Psoas muscle (tissue), 8 donors: ENCODE data around the gene TMEM106B. TPM values are rescaled to one million over a fixed set of nuclear protein-coding genes. Genes with fewer than 3 reads are reported as not detected.
A peak's percentile ranks its signal among the peaks of the same experiment; 100 is the strongest.

Experiments
- ATAC-seq, 4 donors: fragments of 200-7000 bp; cut with Tn5 transposase; one replicate each; pipeline ENCODE4 v1.9.1; 2020; ENCODE audit warnings: moderate library complexity in 3 of 4, mild to moderate bottlenecking in 2 of 4
- DNase-seq, 2 donors: peaks; one replicate each; pipeline ENCODE4 v3.0.0-alpha.2; 2020
- H3K27ac ChIP-seq: fragments of 200-600 bp; one replicate; pipeline ENCODE4 v1.8.0; 2022
- H3K27me3 ChIP-seq, 3 donors: fragments of 200-600 bp in 1 of 3; one replicate each; pipeline versions ENCODE4 v1.6.1 to v1.8.0; 2013 to 2022; ENCODE audit warnings: low read length in 2 of 3, mild to moderate bottlenecking in 2 of 3, moderate library complexity in 1 of 3; ENCODE audit not compliant: insufficient read depth in 3 of 3
- H3K36me3 ChIP-seq, 2 donors: fragments of 200-600 bp in 1 of 2; one replicate each; pipeline versions ENCODE4 v1.6.1 to v1.8.0; 2013 to 2022; ENCODE audit warnings: low read depth in 1 of 2, mild to moderate bottlenecking in 1 of 2, moderate library complexity in 1 of 2; ENCODE audit not compliant: insufficient read depth in 1 of 2
- H3K4me1 ChIP-seq: fragments of 200-600 bp; one replicate; pipeline ENCODE4 v1.8.0; 2022
- H3K4me3 ChIP-seq: fragments of 200-600 bp; one replicate; pipeline ENCODE4 v1.8.0; 2022; ENCODE audit warnings: mild to moderate bottlenecking
- H3K9me3 ChIP-seq: fragments of 200-600 bp; one replicate; pipeline ENCODE4 v1.8.0; 2022
- WGBS, 3 donors: extraction: QIAGEN DNeasy Blood & Tissue Kit; methylation state at CpG; one replicate each; pipeline versions ENCODE4 v1.1.6 to v1.1.7; 2013; 5-methylcytosine and 5-hydroxymethylcytosine counted together
- intact Hi-C, 2 donors: fragments of 100-400 bp; cut with DNase I; formaldehyde crosslinking; loops; one replicate each; pipeline versions ENCODE4 v1.11.0 to v1.14.2; 2022
- polyA plus RNA-seq, 3 donors: library from polyadenylated mRNA; stranded (reverse); fragments of 200-250 nt; gene quantifications; one replicate each; pipeline ENCODE4 v1.2.3, GENCODE V29; 2013
- total RNA-seq, 4 donors: library from RNA; stranded (reverse); fragmentation: NEBNext Ultra II Directional in 2 of 4; extraction: Animal tissue kit (Norgen Biotek cat#: 25700) in 2 of 4; gene quantifications; one replicate each; pipeline versions ENCODE4 v1.2.1 to v1.2.4, GENCODE V29; 2021 to 2023
- TF ChIP-seq, protein P1 (sequence below): fragments of 200-600 bp; IDR thresholded peaks from one replicate; pipeline ENCODE4 v1.8.0; 2022; ENCODE audit warnings: antibody characterized with exemption
- donor health status: healthy with polysubstance abuse.
- donor health status: DM: no; HTN: no; CAD: no; lungs with moderate emphysema.
- donor health status: Bipolar disorder and iron deficiency.
- donor health status: healthy.
- donor health status: DM: yes; HTN: yes; CAD: no.
- donor health status: DM: no; HTN: no; CAD: no.
- donor health status: DM: no; HTN: no; CAD: no.
- donor health status: DM: yes; HTN: yes; CAD: no.

Gene TMEM106B
- total and polyA plus RNA-seq, 7 donors: 12.5 to 47.1 (median 31.7) TPM

DNA sequence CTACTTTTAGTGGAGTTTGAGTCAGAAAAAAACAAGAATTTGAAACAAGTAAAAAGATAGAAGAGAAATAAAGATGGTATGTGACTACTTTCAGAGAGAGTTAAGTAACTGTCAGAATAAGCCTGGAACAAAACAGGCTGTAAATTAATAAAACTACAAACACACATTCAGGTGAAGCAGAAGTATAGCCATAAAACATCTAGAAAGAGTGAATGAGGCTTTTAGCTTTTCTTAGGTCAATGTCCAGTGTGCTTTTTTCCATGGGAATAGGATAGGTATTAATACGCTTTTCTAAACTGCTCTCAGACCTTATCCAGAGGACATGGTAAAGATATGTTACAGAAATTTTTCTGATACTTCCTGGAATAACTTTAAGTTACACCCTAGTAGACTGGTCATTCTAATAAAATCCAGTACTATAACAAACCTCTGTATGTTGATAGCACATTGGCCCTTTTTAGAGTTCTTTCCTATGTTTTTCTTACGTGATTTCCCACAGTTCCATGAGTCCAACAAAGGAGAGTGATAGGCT is 23.3 kb downstream of the TMEM106B start:
- no peak overlapping the region for H3K4me3 ChIP-seq

DNA sequence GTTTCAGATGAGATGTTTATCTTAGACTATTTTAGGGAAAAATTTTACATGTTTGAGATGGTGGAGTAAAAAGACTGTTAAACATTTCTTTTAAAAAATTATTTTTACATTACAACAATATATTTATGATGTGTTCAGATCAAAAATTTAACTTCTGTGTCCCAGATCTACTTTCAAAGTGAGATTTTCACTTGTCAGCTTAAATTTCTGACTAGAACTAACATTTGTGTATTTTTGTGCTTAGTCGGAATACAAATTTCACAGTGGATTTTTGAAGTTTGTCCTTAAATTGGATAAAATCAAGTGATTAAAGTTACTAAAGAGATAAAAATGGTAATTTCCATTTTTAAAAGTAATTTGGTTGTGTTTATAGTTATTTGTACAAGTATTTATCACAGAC is 24.9 kb downstream of the TMEM106B start:
- Histone ChIP-seq H3K27ac (no peak overlapping the region), H3K36me3 (peaks cover 3 to 68% of the 10 kb centered on the region in 2 donors), H3K4me1 (no peaks in the 10 kb centered on the region), H3K27me3 (no peaks in the 10 kb centered on the region), H3K4me3 (no peak overlapping the region), H3K9me3 (no peaks in the 10 kb centered on the region)
- ATAC-seq (no peak), DNase-seq (no peak)
- intact Hi-C loops: no loop called here
- WGBS, 3 donors: 90 to 97% (median 92%) methylated on average over 1 of the region's 1 CpG
- TF ChIP-seq, protein P1, sequence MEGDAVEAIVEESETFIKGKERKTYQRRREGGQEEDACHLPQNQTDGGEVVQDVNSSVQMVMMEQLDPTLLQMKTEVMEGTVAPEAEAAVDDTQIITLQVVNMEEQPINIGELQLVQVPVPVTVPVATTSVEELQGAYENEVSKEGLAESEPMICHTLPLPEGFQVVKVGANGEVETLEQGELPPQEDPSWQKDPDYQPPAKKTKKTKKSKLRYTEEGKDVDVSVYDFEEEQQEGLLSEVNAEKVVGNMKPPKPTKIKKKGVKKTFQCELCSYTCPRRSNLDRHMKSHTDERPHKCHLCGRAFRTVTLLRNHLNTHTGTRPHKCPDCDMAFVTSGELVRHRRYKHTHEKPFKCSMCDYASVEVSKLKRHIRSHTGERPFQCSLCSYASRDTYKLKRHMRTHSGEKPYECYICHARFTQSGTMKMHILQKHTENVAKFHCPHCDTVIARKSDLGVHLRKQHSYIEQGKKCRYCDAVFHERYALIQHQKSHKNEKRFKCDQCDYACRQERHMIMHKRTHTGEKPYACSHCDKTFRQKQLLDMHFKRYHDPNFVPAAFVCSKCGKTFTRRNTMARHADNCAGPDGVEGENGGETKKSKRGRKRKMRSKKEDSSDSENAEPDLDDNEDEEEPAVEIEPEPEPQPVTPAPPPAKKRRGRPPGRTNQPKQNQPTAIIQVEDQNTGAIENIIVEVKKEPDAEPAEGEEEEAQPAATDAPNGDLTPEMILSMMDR: no peak

More for the DNA sequence above, 23.3 kb downstream of the TMEM106B start:
- Histone ChIP-seq H3K4me1 (no peaks in the 10 kb centered on the region), H3K9me3 (no peaks in the 10 kb centered on the region), H3K27me3 (no peaks in the 10 kb centered on the region), H3K36me3 (peaks cover 3 to 82% of the 10 kb centered on the region in 2 donors), H3K27ac (no peak overlapping the region)
- DNase-seq (no peak), ATAC-seq (no peak)
- intact Hi-C loops: no loop called here
- TF ChIP-seq, protein P1: no peak
- 95 to 100% (median 99%) methylated on average over 2 of the region's 2 CpGs for WGBS, 3 donors

DNA sequence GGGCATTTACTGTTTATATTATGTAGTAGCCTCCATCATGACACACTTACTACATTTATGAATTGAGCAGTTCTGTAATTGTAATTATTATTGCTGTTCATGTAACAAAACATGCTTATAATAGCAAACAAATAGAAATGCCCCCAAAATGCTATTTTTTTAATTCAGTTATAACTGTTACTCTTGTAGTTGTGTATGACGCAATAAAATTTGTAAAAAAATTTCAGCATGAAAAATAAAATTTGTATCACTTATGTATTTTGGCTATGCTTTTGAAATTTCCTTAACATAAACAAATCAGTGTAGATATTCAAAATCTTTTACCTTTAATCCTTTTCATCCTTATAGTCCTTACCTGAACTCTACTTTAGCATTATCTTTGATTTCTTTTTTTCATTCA is 25.9 kb downstream of the TMEM106B start:
- Histone ChIP-seq H3K4me3 (no peak overlapping the region), H3K36me3 (peaks cover 3 to 57% of the 10 kb centered on the region in 2 donors), H3K27me3 (no peaks in the 10 kb centered on the region), H3K27ac (no peak overlapping the region), H3K9me3 (no peaks in the 10 kb centered on the region), H3K4me1 (no peaks in the 10 kb centered on the region)
- 46 to 98% (median 97%) methylated on average over 1 of the region's 1 CpG for WGBS, 3 donors
- no peak for DNase-seq
- intact Hi-C loops: no loop called here
- TF ChIP-seq, protein P1: no peak
- ATAC-seq: no peak

DNA sequence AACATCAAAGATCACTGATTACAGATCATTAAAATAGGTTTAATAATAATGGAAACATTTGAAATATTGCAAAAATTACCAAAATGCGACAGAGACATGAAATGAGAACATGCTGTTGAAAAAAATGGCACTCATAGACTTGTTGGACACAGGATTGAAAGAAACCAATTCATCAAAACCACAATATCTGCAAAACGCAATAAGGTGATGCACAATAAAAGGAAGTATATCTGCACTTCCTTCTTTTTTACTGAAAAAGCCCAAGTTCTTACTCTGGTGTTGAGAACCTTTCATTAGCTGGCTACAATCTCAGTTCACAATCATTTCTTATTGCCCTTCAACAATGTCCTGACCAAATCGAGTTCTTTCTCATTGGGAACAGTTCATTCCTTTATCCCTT is 28.7 kb downstream of the TMEM106B start:
- ATAC-seq: no peak
- no peak overlapping the region for H3K27ac ChIP-seq
- TF ChIP-seq, protein P1: no peak
- no peaks in the 10 kb centered on the region for H3K9me3 ChIP-seq
- H3K4me3 ChIP-seq: no peak overlapping the region
- intact Hi-C loops: no loop called here
- DNase-seq: no peak
- H3K36me3 ChIP-seq: peaks cover 3 to 33% of the 10 kb centered on the region in 2 donors
- 82 to 91% (median 90%) methylated on average over 3 of the region's 3 CpGs for whole genome bisulfite sequencing, 3 donors
- no peaks in the 10 kb centered on the region for H3K27me3 ChIP-seq
- H3K4me1 ChIP-seq: no peaks in the 10 kb centered on the region

DNA sequence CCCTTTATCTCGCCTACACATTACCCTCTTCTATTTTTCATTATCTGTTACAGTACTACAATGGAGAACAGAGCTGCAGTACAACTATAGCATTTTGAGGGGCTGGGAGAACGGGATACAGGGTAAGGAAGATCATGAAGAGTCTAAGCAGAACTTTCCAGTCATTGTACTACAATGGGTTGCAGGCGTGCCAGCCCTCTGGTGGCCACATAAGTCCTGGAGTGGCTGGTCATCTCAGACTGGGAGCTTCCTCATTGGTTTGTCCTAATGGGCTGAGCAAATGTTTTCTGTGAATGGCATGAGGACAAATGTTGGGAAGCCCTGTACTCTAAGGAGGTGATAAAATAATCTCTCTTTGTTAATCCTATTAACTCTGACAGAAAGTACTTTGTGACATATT is 33.0 kb downstream of the TMEM106B start:
- no peaks in the 10 kb centered on the region for H3K27me3 ChIP-seq
- H3K4me1 ChIP-seq: no peaks in the 10 kb centered on the region
- TF ChIP-seq, protein P1: peak; percentile 7
- no peaks in the 10 kb centered on the region for H3K9me3 ChIP-seq
- intact Hi-C loops: no loop called here
- no peak overlapping the region for H3K4me3 ChIP-seq
- H3K36me3 ChIP-seq: no peaks in the 10 kb centered on the region
- ATAC-seq (no peak), DNase-seq (no peak)
- no peak overlapping the region for H3K27ac ChIP-seq
- WGBS, 3 donors: 66 to 75% (median 72%) methylated on average over 3 of the region's 3 CpGs
